Aorta (tissue), 5 donors: Measurements from ENCODE around the gene DHH. TPM values are rescaled to one million over a fixed set of nuclear protein-coding genes. Genes with fewer than 3 reads are reported as not detected.

Experiments used
- ATAC-seq: fragments of 200-7000 bp; cut with Tn5 transposase; one replicate; pipeline ENCODE4 v1.9.1; 2022; ENCODE audit warnings: moderate library complexity; ENCODE audit not compliant: low FRiP score
- DNase-seq, 2 donors: peaks; one replicate each; pipeline ENCODE4 v3.0.0-alpha.2; 2020
- H3K27ac ChIP-seq, 2 donors: one replicate each; pipeline ENCODE4 v1.5.1; 2013; ENCODE audit warnings: low read length in 2 of 2, mild to moderate bottlenecking in 2 of 2, moderate library complexity in 2 of 2, control low read depth in 1 of 2, inconsistent platforms in 1 of 2, low read depth in 1 of 2
- H3K27me3 ChIP-seq, 2 donors: one replicate each; pipeline ENCODE4 v1.6.1; 2013; ENCODE audit warnings: control low read depth in 1 of 2, low read length in 1 of 2, mild to moderate bottlenecking in 1 of 2, moderate library complexity in 1 of 2; ENCODE audit not compliant: insufficient read depth in 2 of 2, control insufficient read depth in 1 of 2
- H3K36me3 ChIP-seq, 2 donors: one replicate each; pipeline ENCODE4 v1.6.1; 2013; ENCODE audit warnings: control low read depth in 1 of 2, low read length in 1 of 2, mild to moderate bottlenecking in 1 of 2; ENCODE audit not compliant: insufficient read depth in 2 of 2, control insufficient read depth in 1 of 2
- H3K4me1 ChIP-seq, 2 donors: one replicate each; pipeline ENCODE4 v1.6.1; 2013; ENCODE audit warnings: low read length in 2 of 2, control low read depth in 1 of 2, mild to moderate bottlenecking in 1 of 2, moderate library complexity in 1 of 2; ENCODE audit not compliant: insufficient read depth in 2 of 2, control insufficient read depth in 1 of 2
- H3K4me3 ChIP-seq, 2 donors: one replicate each; pipeline ENCODE4 v1.5.1; 2013; ENCODE audit warnings: low read length in 2 of 2, control low read depth in 1 of 2, mild to moderate bottlenecking in 1 of 2
- H3K9me3 ChIP-seq: one replicate; pipeline ENCODE4 v1.6.1; 2013; ENCODE audit warnings: mild to moderate bottlenecking, low read length; ENCODE audit not compliant: control insufficient read depth
- WGBS, 2 donors: extraction: QIAGEN DNeasy Blood & Tissue Kit; methylation state at CpG; one replicate each; pipeline ENCODE4 v1.1.7; 2013; 5-methylcytosine and 5-hydroxymethylcytosine counted together
- intact Hi-C, 2 donors: fragments of 100-400 bp; cut with DNase I; formaldehyde crosslinking; loops; one replicate each; pipeline versions ENCODE4 v1.14.2 to v1.15.0; 2022
- polyA plus RNA-seq, 2 donors: library from polyadenylated mRNA; stranded (reverse); fragments of 200-250 nt; gene quantifications; one replicate each; pipeline ENCODE4 v1.2.3, GENCODE V29; 2013
- total RNA-seq, 2 donors: library from RNA; stranded (reverse); fragmentation: NEBNext Ultra II Directional; extraction: Animal tissue kit (Norgen Biotek cat#: 25700); gene quantifications; one replicate each; pipeline ENCODE4 v1.2.1, GENCODE V29; 2021
- donor health status: healthy with polysubstance abuse.
- donor health status: Bipolar disorder and iron deficiency.
- donor health status: DM: no; HTN: no; CAD: no.
- donor health status: DM: no; HTN: no; CAD: no.
- donor health status: DM: yes; HTN: yes; CAD: no.

The DHH gene
- total and polyA plus RNA-seq, 4 donors, result 0.33 to 3.6 (median 1.3) TPM; not detected in 1

DNA sequence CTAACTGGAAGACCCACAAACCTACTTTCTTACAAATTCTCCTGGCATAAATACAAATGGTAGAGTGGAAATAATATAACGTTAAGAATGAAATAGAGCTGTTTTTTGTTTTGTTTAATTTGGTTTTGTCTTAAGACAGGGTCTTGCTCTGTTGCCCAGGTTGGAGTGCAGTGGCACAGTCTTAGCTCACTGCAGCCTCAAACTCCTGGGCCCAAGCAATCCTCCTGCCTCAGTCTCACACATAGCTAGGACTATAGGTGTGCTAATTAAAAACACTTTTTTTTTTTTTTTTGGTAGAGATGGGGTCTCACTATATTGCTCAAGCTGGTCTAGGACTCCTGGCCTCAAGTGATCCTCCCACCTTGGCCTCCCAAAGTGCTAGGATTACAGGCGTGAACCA lies 4.1 kb upstream of the DHH start:
- H3K4me3 ChIP-seq, result no peak overlapping the region
- H3K27ac ChIP-seq, result no peak overlapping the region
- WGBS, 2 donors, result 79 to 90% methylated on average over 2 of the region's 2 CpGs
- no peaks in the 10 kb centered on the region for H3K27me3 ChIP-seq
- ATAC-seq, result no peak
- DNase-seq, result peak in 1 of 2 donors; percentile 5
- H3K4me1 ChIP-seq, result no peaks in the 10 kb centered on the region
- H3K9me3 ChIP-seq, result no peaks in the 10 kb centered on the region
- peaks cover 9 to 17% of the 10 kb centered on the region in 2 donors for H3K36me3 ChIP-seq
- intact Hi-C loops, result no loop called here

DNA sequence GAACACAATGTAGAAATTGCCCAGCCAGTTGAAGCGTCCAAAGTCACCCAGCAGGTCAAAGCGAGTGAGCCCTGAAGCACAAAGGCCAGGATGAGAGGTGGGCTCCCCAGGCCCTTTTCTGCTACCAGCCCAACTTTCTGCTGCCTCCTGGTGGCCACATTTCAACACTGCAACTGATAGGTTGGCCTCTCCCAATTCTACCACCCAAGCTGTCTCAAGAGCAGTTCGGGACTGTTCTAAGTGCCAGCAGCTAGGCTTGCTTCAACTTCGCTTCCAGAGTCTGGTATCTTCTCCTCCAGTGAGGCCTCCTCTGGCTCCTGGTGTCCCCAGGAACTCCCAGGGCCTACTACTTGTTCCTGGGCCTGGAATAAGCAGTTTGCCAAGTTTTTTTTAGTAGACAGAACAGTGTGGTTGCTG lies 3.4 kb upstream of the DHH start:
- DNase-seq (peak; percentile 63 to 80), ATAC-seq (peak; percentile 44)
- Histone ChIP-seq H3K27ac (no peak overlapping the region), H3K4me3 (no peak overlapping the region), H3K36me3 (peaks cover 9 to 16% of the 10 kb centered on the region in 2 donors), H3K9me3 (no peaks in the 10 kb centered on the region), H3K27me3 (no peaks in the 10 kb centered on the region), H3K4me1 (no peaks in the 10 kb centered on the region)
- intact Hi-C loops, result no loop called here
- 55 to 56% methylated on average over 4 of the region's 4 CpGs for WGBS, 2 donors

DNA sequence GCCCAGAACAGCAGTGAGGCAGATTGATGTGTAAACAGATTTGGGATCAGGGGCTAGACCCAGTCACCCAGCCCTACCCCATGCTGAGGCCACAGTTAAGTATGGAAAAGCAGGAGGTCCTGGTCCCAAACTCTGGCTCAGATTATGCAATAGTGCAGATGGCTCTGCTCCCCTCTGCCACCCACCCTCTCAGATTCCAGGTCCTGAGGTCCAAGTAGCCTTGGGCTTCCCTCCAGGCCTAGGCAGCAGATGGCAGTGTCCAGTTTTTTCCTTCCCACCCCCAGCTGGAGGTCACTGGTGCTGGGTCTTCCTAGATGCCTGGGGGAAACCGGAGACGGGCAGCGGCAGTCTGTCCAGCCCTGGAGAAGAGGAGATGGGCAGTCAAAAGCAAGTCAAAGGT lies 2.8 kb upstream of the DHH start:
- ATAC-seq (no peak), DNase-seq (peak in 1 of 2 donors; percentile 43)
- intact Hi-C loops, result no loop called here
- no peak overlapping the region for H3K27ac ChIP-seq
- H3K36me3 ChIP-seq, result peaks cover 9 to 14% of the 10 kb centered on the region in 2 donors
- WGBS, 2 donors, result 87 to 89% methylated on average over 3 of the region's 3 CpGs
- H3K4me3 ChIP-seq, result no peak overlapping the region
- no peaks in the 10 kb centered on the region for H3K4me1 ChIP-seq
- H3K27me3 ChIP-seq, result no peaks in the 10 kb centered on the region
- H3K9me3 ChIP-seq, result no peaks in the 10 kb centered on the region

DNA sequence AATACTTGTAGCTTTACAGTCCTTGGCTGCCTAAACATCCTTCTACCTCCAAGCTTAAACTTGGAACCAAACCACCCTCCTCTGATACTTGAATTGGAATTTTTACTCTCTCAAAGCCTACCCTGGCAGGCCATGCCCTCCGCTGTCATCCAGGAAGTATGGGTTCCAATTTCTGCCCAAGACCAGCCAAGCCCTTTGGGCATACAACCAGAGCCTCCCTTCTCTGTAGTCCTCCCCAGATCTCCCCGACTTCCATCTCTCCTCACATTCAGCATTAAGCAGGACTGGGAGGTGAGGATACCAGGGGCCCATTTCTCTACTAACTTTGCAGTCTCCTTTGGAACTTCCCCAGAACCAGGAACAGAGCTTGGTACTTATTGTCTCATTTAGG lies 369 bp upstream of the DHH start:
- ATAC-seq, result no peak
- H3K9me3 ChIP-seq, result no peaks in the 10 kb centered on the region
- peak in 1 of 2 donors; percentile 68 for DNase-seq
- peaks cover 0 to 3% of the 10 kb centered on the region in 2 donors for H3K36me3 ChIP-seq
- intact Hi-C loops, result no loop called here
- H3K4me1 ChIP-seq, result no peaks in the 10 kb centered on the region
- H3K4me3 ChIP-seq, result no peak overlapping the region
- no peaks in the 10 kb centered on the region for H3K27me3 ChIP-seq
- H3K27ac ChIP-seq, result no peak overlapping the region
- 32 to 49% methylated on average over 2 of the region's 2 CpGs for WGBS, 2 donors

DNA sequence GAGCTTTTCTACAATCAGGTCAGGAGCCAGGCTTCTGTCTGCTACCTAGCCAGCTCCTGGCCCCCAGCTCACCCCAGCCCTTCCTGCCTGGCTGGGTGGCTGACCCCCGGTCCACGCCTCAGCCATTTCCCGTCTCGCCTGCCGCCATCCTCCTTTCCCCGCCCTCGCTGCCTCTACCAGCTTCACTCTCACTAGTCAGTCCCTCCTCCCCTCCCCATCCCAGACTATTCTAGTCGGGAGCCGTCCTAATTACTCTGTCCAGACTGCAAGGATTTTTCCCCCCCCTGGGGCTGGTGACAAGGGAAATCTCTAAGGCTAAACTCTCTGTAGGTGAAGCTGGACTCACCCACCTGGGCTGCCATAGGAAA lies 825 bp downstream of the DHH start:
- no peaks in the 10 kb centered on the region for H3K27me3 ChIP-seq
- ATAC-seq, result no peak

DNA sequence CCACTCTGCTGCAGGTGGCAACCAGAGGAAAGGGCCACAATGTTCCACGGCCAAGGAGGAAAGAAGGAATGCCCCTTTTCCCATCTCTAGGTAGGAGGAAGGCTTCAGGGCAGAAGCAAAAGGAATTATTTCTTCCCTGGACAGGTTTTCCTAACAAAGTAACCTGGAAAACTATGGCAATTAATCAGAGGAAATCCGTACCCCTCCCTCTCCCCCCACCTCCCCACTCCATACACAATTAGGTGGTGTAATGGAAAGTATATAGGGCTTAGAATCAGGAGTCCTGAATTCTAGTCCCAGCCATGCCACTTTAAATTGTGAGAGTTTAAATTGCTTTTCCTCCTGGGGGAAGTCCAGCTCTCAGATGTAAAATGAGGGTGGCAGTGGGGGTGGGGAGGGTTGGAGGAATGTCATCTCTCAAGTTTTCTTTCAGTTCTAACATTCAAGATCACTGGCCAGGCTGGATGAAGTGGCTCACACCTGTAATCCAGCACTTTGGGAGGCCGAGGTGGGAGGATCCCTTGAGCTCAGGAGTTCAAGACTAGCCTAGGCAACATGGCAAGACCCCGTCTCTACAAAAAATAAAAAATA lies 1.7 kb downstream of the DHH start:
- WGBS, 2 donors, result 72 to 75% methylated on average over 4 of the region's 4 CpGs
- no peaks in the 10 kb centered on the region for H3K4me1 ChIP-seq
- H3K27me3 ChIP-seq, result no peaks in the 10 kb centered on the region
- H3K9me3 ChIP-seq, result no peaks in the 10 kb centered on the region
- H3K36me3 ChIP-seq, result peaks cover 0 to 3% of the 10 kb centered on the region in 2 donors
- intact Hi-C loops, result no loop called here
- H3K27ac ChIP-seq, result no peak overlapping the region
- peak in 1 of 2 donors; percentile 10 for DNase-seq
- no peak for ATAC-seq
- no peak overlapping the region for H3K4me3 ChIP-seq

More for the DNA sequence above, 825 bp downstream of the DHH start:
- no peak overlapping the region for H3K27ac ChIP-seq
- no peaks in the 10 kb centered on the region for H3K4me1 ChIP-seq
- intact Hi-C loops, result no loop called here
- H3K4me3 ChIP-seq, result no peak overlapping the region
- peaks cover 0 to 3% of the 10 kb centered on the region in 2 donors for H3K36me3 ChIP-seq
- WGBS, 2 donors, result 3 to 10% methylated on average over 9 of the region's 9 CpGs
- DNase-seq, result peak in 1 of 2 donors; percentile 71
- no peaks in the 10 kb centered on the region for H3K9me3 ChIP-seq

DNA sequence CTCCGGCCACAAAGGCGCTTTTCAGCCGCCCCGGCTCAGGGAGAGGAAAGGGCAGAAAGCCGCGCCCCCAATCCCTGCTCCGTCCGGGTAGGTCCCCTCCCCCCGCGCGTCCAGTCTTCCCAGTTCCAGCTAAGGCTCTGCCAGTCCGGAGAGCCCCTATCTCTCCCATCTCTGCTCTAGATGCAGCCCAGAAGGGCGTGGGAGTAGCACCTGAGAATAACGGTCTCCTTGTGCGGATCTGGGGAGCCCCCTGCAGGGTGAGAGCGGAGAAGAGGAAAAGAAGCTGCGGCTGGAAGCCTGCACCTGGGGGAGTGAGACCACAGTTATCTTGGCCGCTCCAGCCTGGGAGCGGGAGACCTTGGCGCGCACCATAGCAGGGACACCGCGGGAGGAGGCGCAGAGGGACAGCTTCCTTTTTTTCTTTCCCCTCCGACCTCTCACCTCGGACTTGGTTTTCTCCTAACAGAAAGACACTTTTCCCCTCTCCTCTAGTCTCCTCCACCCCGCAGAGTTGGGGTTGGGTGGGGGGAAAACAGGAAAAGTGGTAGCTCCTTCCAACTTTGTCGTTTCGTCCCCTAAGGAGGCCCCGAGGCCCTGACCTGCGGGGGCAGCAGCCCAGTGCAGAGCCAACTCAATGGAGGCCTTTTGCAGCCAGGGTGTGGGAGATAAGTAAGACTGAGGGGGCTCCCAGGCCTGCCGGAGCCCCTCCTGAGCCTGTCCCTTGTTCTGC lies 2.4 kb downstream of the DHH start:
- Histone ChIP-seq H3K27me3 (no peaks in the 10 kb centered on the region), H3K36me3 (no peaks in the 10 kb centered on the region), H3K4me1 (no peaks in the 10 kb centered on the region), H3K4me3 (no peak overlapping the region), H3K27ac (no peak overlapping the region), H3K9me3 (no peaks in the 10 kb centered on the region)
- DNase-seq, result peak; percentile 61 to 81
- intact Hi-C loops, result no loop called here
- WGBS, 2 donors, result 15 to 18% methylated on average over 29 to 32 of the region's 32 CpGs
- no peak for ATAC-seq

DNA sequence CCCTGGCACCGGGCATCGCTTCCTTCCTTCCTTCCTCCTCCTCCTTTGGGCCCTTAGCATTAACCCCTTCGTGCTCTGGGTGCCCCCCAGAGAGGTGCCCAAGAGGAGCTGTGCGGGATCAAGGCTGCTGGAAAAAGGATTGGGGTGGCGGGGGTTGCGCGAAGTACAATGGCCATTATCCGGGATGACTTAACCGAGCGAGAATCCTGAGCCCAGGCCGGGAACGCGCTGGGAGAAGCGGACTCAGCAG lies 2.8 kb downstream of the DHH start:
- Histone ChIP-seq H3K36me3 (no peaks in the 10 kb centered on the region), H3K4me1 (no peaks in the 10 kb centered on the region), H3K27ac (no peak overlapping the region), H3K9me3 (no peaks in the 10 kb centered on the region), H3K4me3 (no peak overlapping the region), H3K27me3 (no peaks in the 10 kb centered on the region)
- ATAC-seq, result no peak
- WGBS, 2 donors, result 2 to 6% methylated on average over 14 of the region's 14 CpGs
- intact Hi-C loops, result no loop called here
- DNase-seq, result no peak
